ENCODE results near the gene CLRN2. TPM values are rescaled to one million over a fixed set of nuclear protein-coding genes. Genes with fewer than 3 reads are reported as not detected.

Gene CLRN2
- total RNA-seq, 1 donor from 2014 or later: not detected

- H3K4me1 ChIP-seq: no peaks in the 10 kb centered on the region
- H3K4me1 Mint-ChIP-seq: no peaks in the 10 kb centered on the region
- H3K27ac ChIP-seq: no peak overlapping the region
- no peaks in the 10 kb centered on the region for H4K20me1 ChIP-seq (ENCODE audit: low read depth)
- TF ChIP-seq CTCF (IDR thresholded peaks at IDR 0.05): no peak
- H3K4me3 ChIP-seq: no peak overlapping the region
- H3K9me3 ChIP-seq (ENCODE audit: low read depth): no peaks in the 10 kb centered on the region
- H3K27me3 ChIP-seq: no peaks in the 10 kb centered on the region
- no peak for DNase-seq (ENCODE audit: low spot score)
- no peaks in the 10 kb centered on the region for H3K9me3 Mint-ChIP-seq
- no peak overlapping the region for H3K4me3 Mint-ChIP-seq
- H3K36me3 Mint-ChIP-seq: no peaks in the 10 kb centered on the region
- H3K9ac ChIP-seq: no peak overlapping the region
- no peak overlapping the region for H3K4me2 ChIP-seq
- H3K79me2 ChIP-seq (ENCODE audit: low read depth): no peaks in the 10 kb centered on the region
- no peaks in the 10 kb centered on the region for H3K36me3 ChIP-seq
- peaks cover 2% of the 10 kb centered on the region for H3K27me3 Mint-ChIP-seq (ENCODE audit: insufficient read depth, low read depth)
- no peak overlapping the region for H2AFZ ChIP-seq (replicated peaks)
- H3K27ac Mint-ChIP-seq: no peak overlapping the region
- no peaks in the 10 kb centered on the region for H3F3A ChIP-seq (ENCODE audit: low read depth)
These were observed 44.7 kb downstream of the CLRN2 start for GRCh38 chr4:17559709-17560048.

- Histone ChIP-seq H3K27ac (no peak overlapping the region), H2AFZ (replicated peaks) (no peak overlapping the region), H3F3A (ENCODE audit: low read depth) (no peaks in the 10 kb centered on the region), H3K36me3 (no peaks in the 10 kb centered on the region), H3K4me3 (no peak overlapping the region), H4K20me1 (ENCODE audit: low read depth) (no peaks in the 10 kb centered on the region), H3K4me2 (no peak overlapping the region), H3K4me1 (no peaks in the 10 kb centered on the region), H3K9me3 (ENCODE audit: low read depth) (no peaks in the 10 kb centered on the region), H3K9ac (no peak overlapping the region), H3K79me2 (ENCODE audit: low read depth) (no peaks in the 10 kb centered on the region), H3K27me3 (no peaks in the 10 kb centered on the region)
- H3K9me3 Mint-ChIP-seq: no peaks in the 10 kb centered on the region
- H3K36me3 Mint-ChIP-seq: no peaks in the 10 kb centered on the region
- DNase-seq (ENCODE audit: low spot score): no peak
- no peak overlapping the region for H3K27ac Mint-ChIP-seq
- H3K27me3 Mint-ChIP-seq (ENCODE audit: insufficient read depth, low read depth): no peaks in the 10 kb centered on the region
- H3K4me1 Mint-ChIP-seq: no peaks in the 10 kb centered on the region
- no peak overlapping the region for H3K4me3 Mint-ChIP-seq
- TF ChIP-seq CTCF (IDR thresholded peaks at IDR 0.05): no peak
- no peak for TF ChIP-seq EZH2phosphoT487 (IDR thresholded peaks at IDR 0.05)
- TF ChIP-seq EZH2 (IDR thresholded peaks at IDR 0.05): no peak
These were observed 45.2 kb downstream of the CLRN2 start for GRCh38 chr4:17560065-17560673.

- no peak for DNase-seq (ENCODE audit: low spot score)
- no peak overlapping the region for H3K9ac ChIP-seq
These were observed 46.4 kb downstream of the CLRN2 start for GRCh38 chr4:17561195-17561909.

More at GRCh38 chr4:17561195-17561909, 46.4 kb downstream of the CLRN2 start:
- H3K4me1 ChIP-seq: no peaks in the 10 kb centered on the region
- Mint-ChIP-seq H3K27me3 (ENCODE audit: insufficient read depth, low read depth) (peaks cover 3% of the 10 kb centered on the region), H3K4me3 (no peak overlapping the region), H3K36me3 (no peaks in the 10 kb centered on the region), H3K4me1 (no peaks in the 10 kb centered on the region), H3K27ac (no peak overlapping the region), H3K9me3 (no peaks in the 10 kb centered on the region)
- H3K36me3 ChIP-seq: no peaks in the 10 kb centered on the region
- H3K27me3 ChIP-seq: no peaks in the 10 kb centered on the region
- no peak overlapping the region for H2AFZ ChIP-seq (replicated peaks)
- H3K79me2 ChIP-seq (ENCODE audit: low read depth): no peaks in the 10 kb centered on the region
- no peak overlapping the region for H3K4me3 ChIP-seq
- no peak overlapping the region for H3K27ac ChIP-seq
- H3F3A ChIP-seq (ENCODE audit: low read depth): no peaks in the 10 kb centered on the region
- TF ChIP-seq CTCF (IDR thresholded peaks at IDR 0.05) (no peak), EZH2 (IDR thresholded peaks at IDR 0.05) (no peak), EZH2phosphoT487 (IDR thresholded peaks at IDR 0.05) (no peak)
- H3K4me2 ChIP-seq: no peak overlapping the region
- no peaks in the 10 kb centered on the region for H4K20me1 ChIP-seq (ENCODE audit: low read depth)
- H3K9me3 ChIP-seq (ENCODE audit: low read depth): no peaks in the 10 kb centered on the region

Data from neural progenitor cell (in vitro differentiated cells).